ENCODE data around the gene MUC4.

MUC4 gene

DNA sequence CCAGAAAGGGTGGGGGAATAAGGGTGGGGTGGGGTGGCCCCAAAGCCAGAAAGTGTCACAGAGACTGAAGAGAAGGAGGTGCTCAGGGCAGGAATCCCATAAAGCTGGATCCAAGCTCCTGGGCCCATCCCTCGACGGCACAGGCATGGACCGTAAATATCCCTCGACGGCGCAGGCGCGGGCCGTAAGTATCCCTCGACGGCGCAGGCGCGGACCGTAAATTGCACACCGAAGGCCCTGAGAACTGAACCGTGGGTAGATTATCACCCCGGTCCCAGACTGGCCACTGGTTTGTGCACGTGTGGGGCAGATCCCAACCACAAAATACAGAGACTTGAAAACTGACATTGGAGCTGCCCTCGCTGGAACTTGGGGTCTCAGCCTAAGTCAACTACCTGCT is 41.3 kb upstream of the MUC4 start:
- H3K27me3 ChIP-seq (ENCODE audit: control insufficient read depth, insufficient read depth, low read length) = no peaks in the 10 kb centered on the region
- no peak overlapping the region for H3K4me3 ChIP-seq (ENCODE audit: low read depth, low read length)
- H3K4me1 ChIP-seq (ENCODE audit: control insufficient read depth, insufficient read depth, low read length) = 0 out of 2 replicates have a peak, but pooled peaks cover 3% of the 10 kb centered on the region
- no peaks in the 10 kb centered on the region for H3K9me3 ChIP-seq (ENCODE audit: control insufficient read depth, insufficient read depth, low read length)
- H3K36me3 ChIP-seq (ENCODE audit: control insufficient read depth, insufficient read depth, low read length) = no peaks in the 10 kb centered on the region
- no peak overlapping the region for H3K9ac ChIP-seq (ENCODE audit: low read depth, low read length)
- no peak overlapping the region for H3K27ac ChIP-seq (ENCODE audit: low read depth, low read length)

DNA sequence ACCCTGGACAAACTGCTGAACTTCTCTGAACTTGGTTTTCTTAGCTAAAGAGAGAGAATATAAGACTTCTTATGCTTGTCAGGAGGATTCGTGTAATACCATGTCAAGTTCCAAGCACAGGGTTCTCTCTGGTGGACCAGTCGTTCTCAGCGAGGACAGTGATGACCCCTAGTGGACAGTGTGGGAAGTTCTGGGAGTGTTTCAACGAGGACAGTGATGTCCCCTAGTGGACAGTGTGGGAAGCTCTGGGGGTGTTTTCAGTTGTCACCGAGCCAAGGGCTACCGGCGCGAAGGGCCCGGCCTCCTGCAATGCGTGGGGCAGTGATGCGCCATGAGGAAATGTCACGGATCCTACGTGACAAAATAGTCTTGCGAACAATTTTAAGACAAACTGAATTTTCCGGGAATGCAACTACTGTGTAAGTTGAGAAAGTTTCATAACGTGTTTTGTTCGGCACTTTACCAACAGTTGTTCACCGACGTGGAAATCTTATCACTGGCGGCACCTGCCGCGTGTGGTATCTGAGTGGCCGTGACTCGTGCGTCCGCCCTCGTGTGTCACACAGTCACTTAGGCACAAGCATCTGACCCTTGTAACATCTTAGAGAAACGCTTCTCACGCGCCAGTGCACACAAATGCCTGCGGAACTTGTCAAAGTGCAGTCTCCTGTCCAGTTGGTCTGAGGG is 39.3 kb upstream of the MUC4 start:
- Histone ChIP-seq H3K4me3 (ENCODE audit: low read depth, low read length) (no peak overlapping the region), H3K9me3 (ENCODE audit: control insufficient read depth, insufficient read depth, low read length) (no peaks in the 10 kb centered on the region), H3K9ac (ENCODE audit: low read depth, low read length) (no peak overlapping the region), H3K4me1 (ENCODE audit: control insufficient read depth, insufficient read depth, low read length) (0 out of 2 replicates have a peak, but pooled peaks cover 3% of the 10 kb centered on the region), H3K27ac (ENCODE audit: low read depth, low read length) (no peak overlapping the region), H3K27me3 (ENCODE audit: control insufficient read depth, insufficient read depth, low read length) (no peaks in the 10 kb centered on the region), H3K36me3 (ENCODE audit: control insufficient read depth, insufficient read depth, low read length) (no peaks in the 10 kb centered on the region)

DNA sequence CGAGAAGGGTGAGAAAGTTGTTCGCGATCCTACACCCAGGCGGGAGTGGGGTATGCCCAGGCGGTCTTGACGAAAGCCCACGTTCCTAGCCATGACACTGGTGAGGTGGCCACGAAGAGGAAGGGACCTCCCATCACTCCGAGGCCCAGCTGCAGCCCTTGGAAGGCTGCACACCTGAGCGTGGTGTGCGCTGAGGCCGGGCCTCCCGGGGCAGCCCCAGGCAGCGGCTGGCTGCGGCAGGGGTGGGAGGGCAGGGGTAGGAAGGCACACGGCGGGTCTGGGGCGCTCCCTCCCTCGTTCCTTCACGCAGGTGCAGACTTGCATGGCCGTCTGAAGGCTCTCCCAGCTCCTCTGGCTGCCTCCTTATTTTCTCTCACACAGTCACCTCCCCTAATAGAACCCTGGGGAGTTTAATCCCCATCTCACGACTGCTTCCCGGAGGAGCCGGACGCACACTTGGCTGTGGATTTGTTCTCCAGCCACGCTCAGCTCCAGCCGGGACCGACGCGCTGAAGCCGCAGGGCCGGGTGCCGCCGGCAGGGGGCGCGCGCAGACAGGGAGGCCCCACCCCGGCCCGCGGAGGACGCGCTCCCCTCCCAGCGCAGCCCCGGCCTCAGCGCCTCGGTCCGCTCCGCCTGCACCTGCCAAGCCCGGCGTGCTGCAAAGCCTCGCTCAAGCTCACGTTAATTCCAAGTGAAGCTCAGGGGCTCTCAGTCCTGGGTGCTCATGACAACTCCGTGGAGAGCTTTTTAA is 37.8 kb upstream of the MUC4 start:
- Histone ChIP-seq H3K4me1 (ENCODE audit: control insufficient read depth, insufficient read depth, low read length) (0 out of 2 replicates have a peak, but pooled peaks cover 3% of the 10 kb centered on the region), H3K4me3 (ENCODE audit: low read depth, low read length) (no peak overlapping the region), H3K27ac (ENCODE audit: low read depth, low read length) (no peak overlapping the region), H3K9ac (ENCODE audit: low read depth, low read length) (no peak overlapping the region), H3K27me3 (ENCODE audit: control insufficient read depth, insufficient read depth, low read length) (no peaks in the 10 kb centered on the region), H3K36me3 (ENCODE audit: control insufficient read depth, insufficient read depth, low read length) (no peaks in the 10 kb centered on the region), H3K9me3 (ENCODE audit: control insufficient read depth, insufficient read depth, low read length) (no peaks in the 10 kb centered on the region)

DNA sequence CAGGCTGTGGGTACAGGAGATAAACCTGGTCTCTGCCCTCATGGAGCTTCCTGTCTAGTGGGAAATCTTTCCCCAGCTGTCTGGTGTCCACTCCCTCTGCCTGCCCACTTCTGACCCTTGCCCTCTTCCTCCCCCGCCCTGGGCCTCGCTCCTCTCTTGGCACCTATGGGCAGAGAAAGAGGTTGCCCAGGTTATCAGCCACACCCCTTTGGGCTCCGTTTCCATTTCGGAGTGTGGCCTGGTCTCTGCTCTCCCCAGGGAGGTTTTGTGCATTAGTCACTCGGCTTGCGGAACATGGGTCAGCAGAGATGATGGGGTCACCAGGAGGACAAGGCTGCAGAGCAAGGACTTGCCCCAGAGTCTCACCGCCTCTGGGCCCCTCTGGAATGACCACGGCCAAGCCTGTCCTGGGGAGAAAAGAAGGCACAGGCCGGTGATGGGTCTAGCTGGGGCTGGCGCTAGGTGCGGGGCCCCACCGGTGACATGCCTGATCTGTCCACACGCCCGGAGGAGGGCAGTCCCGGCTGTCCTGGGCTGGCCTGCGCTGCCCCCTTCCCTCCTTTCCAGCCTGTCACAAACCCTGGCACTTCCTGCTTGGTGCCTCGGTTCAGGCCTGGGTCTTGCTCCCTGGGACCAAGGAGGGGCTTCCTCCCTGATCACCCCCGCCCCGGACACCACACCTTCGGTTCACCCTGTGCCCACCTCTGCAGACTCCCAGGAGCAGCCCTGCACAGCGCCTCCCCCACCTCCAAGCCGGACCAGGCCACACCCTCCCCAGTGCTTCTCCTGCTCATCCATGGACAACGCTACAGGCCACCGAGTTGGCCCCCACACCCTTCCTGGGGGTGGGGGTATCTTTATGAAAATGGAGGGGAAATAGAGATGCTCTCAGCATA is 35.6 kb upstream of the MUC4 start:
- H3K27ac ChIP-seq (ENCODE audit: low read depth, low read length) = no peak overlapping the region
- H3K36me3 ChIP-seq (ENCODE audit: control insufficient read depth, insufficient read depth, low read length) = no peaks in the 10 kb centered on the region

DNA sequence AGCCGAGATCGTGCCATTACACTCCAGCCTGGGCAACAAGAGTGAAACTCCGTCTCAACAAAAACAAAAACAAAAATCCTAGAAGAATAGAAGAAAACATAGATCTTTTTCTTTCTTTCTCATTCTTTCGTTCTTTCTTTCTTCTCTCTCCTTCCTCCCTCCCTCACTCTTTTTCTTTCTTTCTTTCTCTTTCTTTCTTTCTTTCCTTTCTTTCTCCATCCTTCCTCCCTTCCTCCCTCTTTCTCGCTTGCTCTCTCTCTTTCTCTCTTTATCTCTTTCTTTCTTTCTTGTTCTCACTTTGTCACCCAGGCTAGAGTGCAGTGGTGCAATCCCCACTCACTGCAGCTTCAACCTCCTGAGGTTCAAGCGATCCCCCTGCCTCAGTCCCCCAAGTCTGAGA is 33.8 kb upstream of the MUC4 start:
- H3K4me1 ChIP-seq (ENCODE audit: control insufficient read depth, insufficient read depth, low read length) = no peaks in the 10 kb centered on the region
- H3K4me3 ChIP-seq (ENCODE audit: low read depth, low read length) = no peak overlapping the region
- no peak overlapping the region for H3K9ac ChIP-seq (ENCODE audit: low read depth, low read length)
- H3K9me3 ChIP-seq (ENCODE audit: control insufficient read depth, insufficient read depth, low read length) = no peaks in the 10 kb centered on the region
- H3K27ac ChIP-seq (ENCODE audit: low read depth, low read length) = no peak overlapping the region
- H3K36me3 ChIP-seq (ENCODE audit: control insufficient read depth, insufficient read depth, low read length) = no peaks in the 10 kb centered on the region
- no peaks in the 10 kb centered on the region for H3K27me3 ChIP-seq (ENCODE audit: control insufficient read depth, insufficient read depth, low read length)

More for the DNA sequence above, 35.6 kb upstream of the MUC4 start:
- Histone ChIP-seq H3K9me3 (ENCODE audit: control insufficient read depth, insufficient read depth, low read length) (no peaks in the 10 kb centered on the region), H3K27me3 (ENCODE audit: control insufficient read depth, insufficient read depth, low read length) (no peaks in the 10 kb centered on the region), H3K4me1 (ENCODE audit: control insufficient read depth, insufficient read depth, low read length) (no peaks in the 10 kb centered on the region), H3K9ac (ENCODE audit: low read depth, low read length) (no peak overlapping the region), H3K4me3 (ENCODE audit: low read depth, low read length) (no peak overlapping the region)

DNA sequence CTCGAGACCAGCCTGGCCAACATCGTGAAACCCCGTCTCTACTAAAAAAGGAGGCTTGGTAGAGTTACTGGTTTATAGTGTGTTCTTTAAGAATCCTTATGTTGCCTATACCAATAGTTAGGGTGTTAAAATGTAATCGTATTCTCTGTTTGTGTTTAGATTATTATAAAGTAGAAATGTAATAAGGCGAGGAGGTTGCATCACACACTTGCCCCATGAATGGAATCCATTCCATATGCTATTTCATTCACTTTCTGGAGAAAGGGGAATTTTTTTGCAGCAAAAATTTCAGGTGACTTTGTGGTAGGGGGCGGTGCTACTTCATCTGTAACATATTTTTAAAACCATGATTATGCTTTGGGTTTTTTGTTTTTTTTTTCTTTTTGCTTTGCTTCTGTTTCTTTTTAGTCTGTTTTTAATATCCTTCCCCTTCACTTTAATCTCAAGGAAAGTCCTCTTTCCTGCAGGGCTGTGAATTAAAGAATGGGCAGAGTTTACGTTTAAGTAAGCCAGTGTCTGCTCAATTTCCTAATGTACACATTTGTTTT is 33.0 kb upstream of the MUC4 start:
- Histone ChIP-seq H3K27me3 (ENCODE audit: control insufficient read depth, insufficient read depth, low read length) (no peaks in the 10 kb centered on the region), H3K36me3 (ENCODE audit: control insufficient read depth, insufficient read depth, low read length) (no peaks in the 10 kb centered on the region), H3K9me3 (ENCODE audit: control insufficient read depth, insufficient read depth, low read length) (no peaks in the 10 kb centered on the region), H3K4me1 (ENCODE audit: control insufficient read depth, insufficient read depth, low read length) (peaks cover 1% of the 10 kb centered on the region; the same call in 1 of the 2 replicates), H3K9ac (ENCODE audit: low read depth, low read length) (no peak overlapping the region), H3K4me3 (ENCODE audit: low read depth, low read length) (no peak overlapping the region), H3K27ac (ENCODE audit: low read depth, low read length) (no peak overlapping the region)

DNA sequence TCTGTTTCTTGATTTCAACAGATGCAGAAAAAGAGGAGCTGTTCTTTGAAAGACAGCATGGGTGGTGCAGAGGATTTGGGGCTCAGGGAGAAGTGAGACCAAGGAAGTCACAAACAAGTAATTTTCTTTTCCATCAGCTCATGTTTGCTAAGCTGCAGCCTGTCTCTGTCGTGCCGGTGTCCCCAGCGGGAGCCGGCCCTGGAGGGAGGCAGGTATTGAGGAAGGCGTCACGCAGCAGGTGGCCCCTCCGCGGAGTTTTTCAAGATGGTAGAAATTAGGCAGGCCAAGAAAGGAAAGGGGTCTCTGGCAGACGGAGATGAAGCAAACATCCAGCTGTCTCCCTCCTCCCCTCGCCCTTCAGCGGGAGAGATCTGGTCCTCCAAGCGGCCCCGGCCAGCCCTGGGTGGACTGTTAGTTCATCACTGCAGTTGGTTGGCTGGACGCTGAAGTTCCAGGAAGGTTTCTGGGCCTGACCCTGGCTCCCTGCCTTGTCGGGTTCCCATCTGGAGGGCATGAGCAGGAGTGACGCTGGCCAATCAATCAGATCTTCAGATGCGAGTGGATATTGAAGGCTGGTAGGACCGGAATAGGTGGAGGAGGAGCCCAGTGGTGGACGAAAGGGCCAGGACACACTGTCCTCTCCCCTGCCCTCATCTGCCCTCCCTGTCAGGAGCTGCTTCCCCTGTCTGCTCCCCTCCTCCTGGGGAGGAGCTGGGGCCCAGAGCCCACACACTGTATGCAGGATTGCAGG is 27.7 kb upstream of the MUC4 start:
- Histone ChIP-seq H3K27me3 (ENCODE audit: control insufficient read depth, insufficient read depth, low read length) (no peaks in the 10 kb centered on the region), H3K4me1 (ENCODE audit: control insufficient read depth, insufficient read depth, low read length) (peaks cover 12% of the 10 kb centered on the region; the same call in 1 of the 2 replicates), H3K9ac (ENCODE audit: low read depth, low read length) (no peak overlapping the region), H3K36me3 (ENCODE audit: control insufficient read depth, insufficient read depth, low read length) (no peaks in the 10 kb centered on the region), H3K27ac (ENCODE audit: low read depth, low read length) (peak overlapping the region; percentile 27), H3K4me3 (ENCODE audit: low read depth, low read length) (no peak overlapping the region), H3K9me3 (ENCODE audit: control insufficient read depth, insufficient read depth, low read length) (no peaks in the 10 kb centered on the region)

DNA sequence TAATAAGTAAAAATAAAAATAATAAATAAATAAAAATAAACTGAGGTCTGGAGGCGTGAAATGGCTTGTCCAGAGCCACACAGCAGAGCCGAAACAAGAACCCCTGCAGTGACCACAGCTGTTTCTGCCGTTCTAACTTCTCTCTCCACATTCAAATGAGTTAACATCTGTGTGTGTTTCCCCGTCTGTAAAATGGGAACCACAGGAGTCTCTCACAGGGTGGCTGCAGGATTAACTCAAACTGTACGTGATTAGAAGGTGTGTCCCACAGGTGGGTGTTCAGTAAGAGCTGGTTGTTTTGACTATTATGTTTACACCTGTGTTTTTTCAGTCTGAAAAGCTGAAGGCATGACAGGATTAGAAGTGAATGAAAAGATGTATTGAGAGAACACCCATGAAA is 27.0 kb upstream of the MUC4 start:
- H3K4me3 ChIP-seq (ENCODE audit: low read depth, low read length) = no peak overlapping the region
- no peaks in the 10 kb centered on the region for H3K9me3 ChIP-seq (ENCODE audit: control insufficient read depth, insufficient read depth, low read length)
- no peak overlapping the region for H3K9ac ChIP-seq (ENCODE audit: low read depth, low read length)
- no peaks in the 10 kb centered on the region for H3K27me3 ChIP-seq (ENCODE audit: control insufficient read depth, insufficient read depth, low read length)
- H3K27ac ChIP-seq (ENCODE audit: low read depth, low read length) = no peak overlapping the region
- no peaks in the 10 kb centered on the region for H3K36me3 ChIP-seq (ENCODE audit: control insufficient read depth, insufficient read depth, low read length)
- peaks cover 12% of the 10 kb centered on the region; the same call in 1 of the 2 replicates for H3K4me1 ChIP-seq (ENCODE audit: control insufficient read depth, insufficient read depth, low read length)

DNA sequence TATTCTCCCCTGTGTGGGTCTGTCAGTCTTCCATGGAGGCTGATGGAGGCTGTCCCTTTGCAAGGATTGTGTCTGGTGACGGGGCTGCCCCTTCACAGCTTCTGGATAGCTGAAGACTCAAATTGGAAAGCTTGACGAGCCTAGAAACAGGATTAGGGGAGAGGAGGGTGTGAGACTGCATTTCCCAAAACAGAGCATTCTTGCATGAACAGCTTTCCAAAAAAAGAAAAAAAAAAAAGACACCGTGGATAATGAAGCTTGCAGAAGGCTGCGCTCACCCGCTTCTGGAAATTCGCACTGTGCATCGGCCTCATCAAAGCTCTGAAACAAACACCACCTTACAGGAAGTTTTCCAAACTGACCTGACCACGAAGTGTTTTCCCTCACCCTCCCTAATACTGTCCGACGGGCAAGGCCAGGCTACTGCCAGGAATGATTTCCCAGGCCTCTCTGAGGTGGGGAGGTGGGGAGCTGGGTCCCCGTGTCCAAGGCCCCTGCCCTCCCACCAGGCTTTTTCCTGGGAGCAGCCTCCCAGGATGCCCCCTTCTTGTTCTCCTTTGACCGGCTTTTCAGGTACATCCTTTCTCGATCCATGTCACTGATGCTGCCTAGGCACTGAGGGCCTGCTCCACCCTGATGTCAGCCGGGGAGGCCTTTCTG is 24.9 kb upstream of the MUC4 start:
- Histone ChIP-seq H3K9me3 (ENCODE audit: control insufficient read depth, insufficient read depth, low read length) (no peaks in the 10 kb centered on the region), H3K4me1 (ENCODE audit: control insufficient read depth, insufficient read depth, low read length) (peaks cover 12% of the 10 kb centered on the region; the same call in 1 of the 2 replicates), H3K27ac (ENCODE audit: low read depth, low read length) (no peak overlapping the region), H3K27me3 (ENCODE audit: control insufficient read depth, insufficient read depth, low read length) (no peaks in the 10 kb centered on the region), H3K9ac (ENCODE audit: low read depth, low read length) (no peak overlapping the region), H3K36me3 (ENCODE audit: control insufficient read depth, insufficient read depth, low read length) (no peaks in the 10 kb centered on the region), H3K4me3 (ENCODE audit: low read depth, low read length) (no peak overlapping the region)

DNA sequence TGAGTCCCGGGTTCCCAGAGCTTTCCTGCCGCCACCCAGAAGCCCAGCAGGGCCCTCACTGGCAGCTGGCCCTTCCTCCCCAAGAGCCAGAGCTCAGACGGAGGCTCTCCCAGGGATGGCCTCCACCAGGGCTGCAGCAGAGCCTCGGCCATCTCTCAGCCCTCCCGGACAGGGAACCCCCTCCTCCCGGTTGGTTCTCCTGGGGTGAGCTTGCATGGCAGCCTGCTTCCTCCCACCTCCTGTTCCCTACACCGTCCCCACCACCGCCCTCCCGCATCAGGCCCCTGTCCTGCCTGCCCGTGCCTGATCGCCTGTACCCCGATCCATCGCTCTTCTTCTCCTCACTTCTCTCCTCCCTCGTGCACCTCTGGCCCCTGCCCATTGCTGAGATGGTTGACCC is 24.1 kb upstream of the MUC4 start:
- Histone ChIP-seq H3K9me3 (ENCODE audit: control insufficient read depth, insufficient read depth, low read length) (no peaks in the 10 kb centered on the region), H3K27me3 (ENCODE audit: control insufficient read depth, insufficient read depth, low read length) (no peaks in the 10 kb centered on the region), H3K9ac (ENCODE audit: low read depth, low read length) (no peak overlapping the region), H3K36me3 (ENCODE audit: control insufficient read depth, insufficient read depth, low read length) (no peaks in the 10 kb centered on the region), H3K4me3 (ENCODE audit: low read depth, low read length) (no peak overlapping the region), H3K4me1 (ENCODE audit: control insufficient read depth, insufficient read depth, low read length) (peaks cover 12% of the 10 kb centered on the region; the same call in 1 of the 2 replicates), H3K27ac (ENCODE audit: low read depth, low read length) (no peak overlapping the region)
